Endothelial cell (in vitro differentiated cells): ENCODE measurements around the gene ZCCHC8. TPM values are rescaled to one million over a fixed set of nuclear protein-coding genes. Genes with fewer than 3 reads are reported as not detected.
A peak's percentile ranks its signal among the peaks of the same experiment; 100 is the strongest.
"Not testable (repeated sequence)": the region's sequence is repeated elsewhere in the genome, so short reads cannot be mapped to it uniquely, and the experiment has no call there.

ENCODE experiments used
- DNase-seq: peaks from one replicate; pipeline ENCODE4 v3.0.0; 2021; ENCODE audit warnings: low spot score
- H3K27ac Mint-ChIP-seq: one replicate; pipeline ENCODE4 v1.8.0; 2021; ENCODE audit warnings: mixed read lengths, inconsistent platforms; ENCODE audit not compliant: unreplicated experiment
- H3K27me3 Mint-ChIP-seq: one replicate; pipeline ENCODE4 v1.8.0; 2021; ENCODE audit warnings: mild to moderate bottlenecking, moderate library complexity, mixed read lengths, inconsistent platforms; ENCODE audit not compliant: unreplicated experiment
- H3K36me3 Mint-ChIP-seq: one replicate; pipeline ENCODE4 v1.8.0; 2021; ENCODE audit warnings: mild to moderate bottlenecking, low read depth, mixed read lengths, inconsistent platforms; ENCODE audit not compliant: unreplicated experiment
- H3K4me1 Mint-ChIP-seq: one replicate; pipeline ENCODE4 v1.8.0; 2021; ENCODE audit warnings: mild to moderate bottlenecking, mixed read lengths, inconsistent platforms; ENCODE audit not compliant: unreplicated experiment
- H3K4me3 Mint-ChIP-seq: one replicate; pipeline ENCODE4 v1.8.0; 2021; ENCODE audit warnings: mild to moderate bottlenecking, mixed read lengths, inconsistent platforms; ENCODE audit not compliant: unreplicated experiment
- H3K9me3 Mint-ChIP-seq: one replicate; pipeline ENCODE4 v1.8.0; 2021; ENCODE audit warnings: mixed read lengths, inconsistent platforms; ENCODE audit not compliant: unreplicated experiment
- total RNA-seq: library from RNA; stranded (reverse); fragmentation: NEBNext Ultra II Directional; extraction: Animal tissue kit (Norgen Biotek cat#: 25700); gene quantifications from one replicate; pipeline ENCODE4 v1.2.1, GENCODE V29; 2021; ENCODE audit not compliant: unreplicated experiment
- TF ChIP-seq, protein P1 (sequence below): fragments of 200-600 bp; sonication (generic); IDR thresholded peaks from one replicate; pipeline ENCODE4 v1.5.0; 2021; ENCODE audit warnings: antibody characterized with exemption; ENCODE audit not compliant: unreplicated experiment

Gene ZCCHC8
- total RNA-seq, 1 donor from 2014 or later, result 18.6 TPM

DNA sequence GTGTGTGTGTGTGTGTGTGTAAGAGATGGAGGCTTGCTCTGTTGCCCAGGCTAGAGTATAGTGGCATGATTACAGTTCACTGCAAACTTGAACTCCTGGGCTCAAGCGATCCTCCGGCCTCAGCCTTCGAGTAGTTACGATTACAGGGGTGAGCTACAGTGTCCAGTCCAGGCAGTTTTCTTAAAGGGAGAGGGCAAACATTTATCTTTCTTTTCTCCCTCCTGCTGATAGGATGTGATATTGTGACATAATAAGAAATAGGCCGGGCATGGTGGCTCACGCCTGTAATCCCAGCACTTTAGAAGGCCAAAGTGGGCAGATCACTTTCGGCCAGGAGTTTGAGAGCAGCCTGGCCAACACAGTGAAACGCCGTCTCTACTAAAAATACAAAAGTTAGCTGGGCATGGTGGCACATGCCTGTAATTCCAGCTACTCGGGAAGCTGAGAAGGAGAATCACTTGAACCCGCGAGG, 46.4 kb downstream of the ZCCHC8 start:
- TF ChIP-seq, protein P1, sequence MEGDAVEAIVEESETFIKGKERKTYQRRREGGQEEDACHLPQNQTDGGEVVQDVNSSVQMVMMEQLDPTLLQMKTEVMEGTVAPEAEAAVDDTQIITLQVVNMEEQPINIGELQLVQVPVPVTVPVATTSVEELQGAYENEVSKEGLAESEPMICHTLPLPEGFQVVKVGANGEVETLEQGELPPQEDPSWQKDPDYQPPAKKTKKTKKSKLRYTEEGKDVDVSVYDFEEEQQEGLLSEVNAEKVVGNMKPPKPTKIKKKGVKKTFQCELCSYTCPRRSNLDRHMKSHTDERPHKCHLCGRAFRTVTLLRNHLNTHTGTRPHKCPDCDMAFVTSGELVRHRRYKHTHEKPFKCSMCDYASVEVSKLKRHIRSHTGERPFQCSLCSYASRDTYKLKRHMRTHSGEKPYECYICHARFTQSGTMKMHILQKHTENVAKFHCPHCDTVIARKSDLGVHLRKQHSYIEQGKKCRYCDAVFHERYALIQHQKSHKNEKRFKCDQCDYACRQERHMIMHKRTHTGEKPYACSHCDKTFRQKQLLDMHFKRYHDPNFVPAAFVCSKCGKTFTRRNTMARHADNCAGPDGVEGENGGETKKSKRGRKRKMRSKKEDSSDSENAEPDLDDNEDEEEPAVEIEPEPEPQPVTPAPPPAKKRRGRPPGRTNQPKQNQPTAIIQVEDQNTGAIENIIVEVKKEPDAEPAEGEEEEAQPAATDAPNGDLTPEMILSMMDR, result no peak
- DNase-seq, result no peak
- Mint-ChIP-seq H3K36me3 (no peaks in the 10 kb centered on the region), H3K9me3 (no peaks in the 10 kb centered on the region), H3K4me3 (peak overlapping the region; percentile 8), H3K4me1 (peaks cover 15% of the 10 kb centered on the region), H3K27ac (peak overlapping the region; percentile 27), H3K27me3 (peaks cover 4% of the 10 kb centered on the region)

- peaks cover 15% of the 10 kb centered on the region for H3K4me1 Mint-ChIP-seq
- H3K27me3 Mint-ChIP-seq, result peaks cover 4% of the 10 kb centered on the region
- no peak overlapping the region for H3K4me3 Mint-ChIP-seq
- TF ChIP-seq, protein P1, result no peak
- H3K9me3 Mint-ChIP-seq, result no peaks in the 10 kb centered on the region
- no peak overlapping the region for H3K27ac Mint-ChIP-seq
- H3K36me3 Mint-ChIP-seq, result no peaks in the 10 kb centered on the region
- DNase-seq, result no peak
These were observed 47.9 kb downstream of the ZCCHC8 start for GRCh38 chr12:122452701-122453285.

DNA sequence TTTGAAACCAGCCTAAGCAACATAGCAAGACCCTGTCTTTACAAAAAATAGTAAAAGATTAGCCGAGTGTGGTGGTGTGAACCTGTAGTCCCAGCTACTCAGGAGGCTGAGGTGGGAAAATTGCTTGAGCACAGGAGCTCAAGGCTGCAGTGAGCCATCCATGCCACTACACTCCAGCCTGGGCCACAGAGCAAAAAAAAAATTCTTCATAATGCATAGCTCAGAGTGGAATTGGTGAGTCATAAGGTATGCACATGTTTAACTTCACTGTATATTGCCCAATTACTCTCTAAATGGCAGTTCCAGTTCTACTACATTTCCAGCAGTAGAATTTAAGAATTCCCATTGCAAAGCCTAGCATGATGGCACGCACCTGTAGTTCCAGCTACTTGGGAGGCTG, 51.4 kb downstream of the ZCCHC8 start:
- H3K9me3 Mint-ChIP-seq, result no peaks in the 10 kb centered on the region
- peaks cover 15% of the 10 kb centered on the region for H3K4me1 Mint-ChIP-seq
- peaks cover 4% of the 10 kb centered on the region for H3K27me3 Mint-ChIP-seq
- H3K27ac Mint-ChIP-seq, result no peak overlapping the region
- no peaks in the 10 kb centered on the region for H3K36me3 Mint-ChIP-seq
- TF ChIP-seq, protein P1, result no peak
- no peak for DNase-seq
- H3K4me3 Mint-ChIP-seq, result no peak overlapping the region

DNA sequence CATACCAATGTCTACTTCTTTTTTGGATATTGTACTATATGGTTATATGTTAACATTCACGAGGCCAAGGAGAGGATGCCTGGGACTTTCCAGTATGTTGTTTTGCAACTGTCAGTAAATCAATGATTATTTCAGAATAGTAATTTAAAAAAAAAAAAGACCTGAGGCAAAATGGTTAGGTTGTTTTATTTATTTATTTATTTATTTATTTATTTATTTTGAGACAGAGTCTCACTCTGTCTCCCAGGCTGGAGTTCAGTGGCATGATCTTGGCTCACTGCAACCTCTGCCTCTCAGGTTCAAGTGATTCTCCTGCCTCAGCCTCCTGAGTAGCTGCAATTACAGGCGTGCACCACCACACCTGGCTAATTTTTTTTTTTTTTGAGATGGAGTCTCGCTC, 52.9 kb downstream of the ZCCHC8 start:
- H3K9me3 Mint-ChIP-seq, H3K27ac Mint-ChIP-seq, DNase-seq, H3K36me3 Mint-ChIP-seq, H3K4me3 Mint-ChIP-seq, H3K27me3 Mint-ChIP-seq, H3K4me1 Mint-ChIP-seq: not testable (repeated sequence)

GRCh38 chr12:122446390-122446789, 54.3 kb downstream of the ZCCHC8 start:
- not testable (repeated sequence) for H3K27ac Mint-ChIP-seq, H3K4me1 Mint-ChIP-seq, H3K9me3 Mint-ChIP-seq, H3K36me3 Mint-ChIP-seq, DNase-seq, H3K27me3 Mint-ChIP-seq, H3K4me3 Mint-ChIP-seq

DNA sequence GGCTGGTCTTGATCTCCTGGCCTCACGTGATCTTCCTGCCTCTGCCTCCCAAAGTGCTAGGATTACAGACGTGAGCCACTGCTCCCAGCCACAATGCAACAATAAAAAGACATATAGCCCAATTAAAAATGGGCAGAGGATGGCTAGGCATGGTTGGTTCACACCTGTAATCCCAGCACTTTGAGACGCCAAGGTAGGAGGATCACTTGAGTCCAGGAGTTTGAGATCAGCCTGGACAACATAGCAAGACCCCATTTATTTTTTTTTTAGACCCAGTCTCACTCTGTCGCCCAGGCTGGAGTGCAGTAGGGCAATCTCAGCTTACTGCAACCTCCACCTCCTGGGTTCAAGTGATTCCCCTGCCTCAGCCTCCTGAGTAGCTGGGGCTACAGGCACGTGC, 56.7 kb downstream of the ZCCHC8 start:
- not testable (repeated sequence) for H3K4me3 Mint-ChIP-seq, H3K9me3 Mint-ChIP-seq, H3K4me1 Mint-ChIP-seq

DNA sequence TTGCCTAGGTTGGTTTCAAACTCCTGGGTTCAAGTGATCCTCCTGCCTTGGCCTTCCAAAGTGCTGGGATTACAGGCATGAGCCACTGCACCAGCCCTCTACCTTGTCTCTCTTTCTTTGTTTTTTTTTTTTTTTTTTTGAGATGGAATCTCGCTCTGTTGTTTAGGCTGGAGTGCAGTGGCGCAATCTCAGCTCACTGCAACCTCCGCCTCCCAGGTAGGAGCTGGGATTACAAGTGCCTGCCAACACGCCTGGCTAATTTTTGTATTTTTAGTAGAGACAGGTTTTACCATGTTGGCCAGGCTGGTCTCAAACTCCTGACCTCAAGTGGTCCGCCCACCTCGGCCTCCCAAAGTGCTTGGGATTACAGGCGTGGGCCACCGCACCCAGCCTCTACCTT, 61.9 kb downstream of the ZCCHC8 start:
- not testable (repeated sequence) for DNase-seq, H3K36me3 Mint-ChIP-seq, H3K27me3 Mint-ChIP-seq, H3K4me3 Mint-ChIP-seq, H3K27ac Mint-ChIP-seq, H3K9me3 Mint-ChIP-seq, H3K4me1 Mint-ChIP-seq

More for the DNA sequence above, 56.7 kb downstream of the ZCCHC8 start:
- not testable (repeated sequence) for H3K27ac Mint-ChIP-seq, H3K27me3 Mint-ChIP-seq, DNase-seq, H3K36me3 Mint-ChIP-seq
